Stimulated activated CD4-positive, alpha-beta T cell treated with anti-CD3 and anti-CD28 coated beads, Interleukin-2, amount 100 ng/mL, for 48 hours (primary cell): ENCODE results near the gene TMEM272.

Experiments
- DNase-seq, 2 donors: peaks; one replicate each; pipeline ENCODE4 v3.0.0-alpha.2; 2020

The TMEM272 gene

DNA sequence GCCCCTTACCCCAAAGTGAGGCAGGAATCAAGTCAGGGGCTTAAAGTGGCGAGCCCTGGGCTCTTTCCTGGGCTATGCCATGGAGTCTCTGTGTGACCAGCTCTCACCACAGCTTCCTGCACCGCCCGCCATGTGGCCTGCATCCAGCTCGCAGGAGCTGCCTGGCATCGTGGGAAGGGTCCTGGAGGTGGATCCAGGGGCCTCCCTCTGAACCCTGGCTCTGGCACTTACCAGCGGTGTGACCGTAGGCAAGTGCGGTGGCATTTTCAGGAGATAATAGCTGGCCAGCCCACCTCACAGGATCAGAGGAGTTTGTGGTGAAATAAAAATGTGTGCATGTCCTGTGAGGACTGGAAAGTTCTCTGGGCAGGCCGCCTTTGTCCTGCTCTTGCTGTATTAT lies 67.1 kb downstream of the TMEM272 start:
- DNase-seq, result no peak

DNA sequence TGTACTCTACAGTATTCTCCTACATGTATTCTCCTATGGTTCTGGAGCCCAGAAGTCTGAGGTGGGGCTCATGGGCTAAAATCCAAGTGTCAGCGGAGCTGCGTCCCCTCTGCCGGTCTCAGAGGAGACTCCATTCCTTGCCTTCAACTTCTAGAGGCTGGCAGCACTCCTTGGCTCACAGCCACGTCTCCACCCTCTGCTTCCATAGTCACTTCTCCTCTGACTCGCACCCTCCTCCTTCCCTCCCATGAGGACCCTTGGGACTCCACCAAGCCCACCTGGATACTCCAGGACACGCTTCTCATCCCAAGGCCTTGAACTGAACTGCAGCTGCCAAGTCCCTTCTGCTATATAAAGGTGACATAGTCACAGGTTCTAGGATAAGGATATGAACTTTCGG lies 68.8 kb downstream of the TMEM272 start:
- no peak for DNase-seq

DNA sequence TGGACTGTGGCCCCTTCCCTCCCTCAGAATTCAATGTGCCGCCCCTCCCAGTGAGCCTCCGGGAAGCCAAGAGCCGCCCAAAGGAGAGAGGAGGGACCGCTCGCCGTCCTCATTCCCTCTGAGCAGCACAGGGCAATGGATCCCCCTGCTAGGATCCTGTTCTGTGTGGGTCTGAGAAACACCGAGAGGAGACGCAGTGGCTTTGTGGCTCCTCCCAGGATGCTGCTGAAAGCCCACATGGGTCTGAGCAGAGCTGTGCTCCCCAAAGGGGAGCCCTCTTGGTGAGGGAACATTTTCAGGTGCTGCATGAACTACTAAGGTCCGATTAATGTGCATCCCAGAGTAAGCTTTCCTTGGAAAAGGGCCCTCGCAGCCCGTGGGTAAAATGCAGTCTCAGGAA lies 71.5 kb downstream of the TMEM272 start:
- no peak for DNase-seq

DNA sequence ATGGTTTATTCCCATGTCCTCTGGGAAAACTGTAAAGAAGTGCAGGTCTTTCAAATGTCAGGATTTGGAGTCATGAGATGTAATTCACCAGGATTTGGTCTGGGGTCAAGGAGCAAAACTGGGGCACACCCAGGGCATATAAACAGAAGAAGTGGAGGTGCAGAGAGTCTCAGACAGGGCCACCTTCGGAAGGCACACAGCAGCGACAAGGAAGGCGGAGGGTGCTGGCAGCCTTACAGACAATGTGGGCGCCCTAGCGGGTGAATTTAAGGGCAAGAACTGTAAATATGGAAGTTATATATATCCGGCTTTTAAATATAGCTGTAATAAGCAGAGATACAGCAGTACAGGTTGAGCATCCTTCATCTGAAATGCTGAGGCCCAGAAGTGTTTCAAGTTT lies 72.2 kb downstream of the TMEM272 start:
- DNase-seq, result no peak

DNA sequence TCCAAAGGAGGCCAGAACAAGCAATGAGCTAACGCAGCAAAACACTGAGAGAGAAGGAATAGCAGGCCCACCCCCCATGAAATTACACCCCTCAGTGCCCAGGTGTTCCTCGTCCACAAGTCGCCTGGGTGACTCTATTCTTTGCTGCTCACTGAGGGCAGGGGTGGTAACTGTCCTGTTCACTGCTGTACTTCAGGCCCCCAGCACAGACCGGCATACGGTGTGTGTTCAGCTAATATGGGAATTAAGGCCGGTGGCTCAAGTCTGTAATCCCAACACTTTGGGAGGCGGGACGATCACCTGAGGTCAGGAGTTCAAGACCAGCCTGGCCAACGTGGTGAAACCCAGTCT lies 72.9 kb downstream of the TMEM272 start:
- DNase-seq, result no peak

DNA sequence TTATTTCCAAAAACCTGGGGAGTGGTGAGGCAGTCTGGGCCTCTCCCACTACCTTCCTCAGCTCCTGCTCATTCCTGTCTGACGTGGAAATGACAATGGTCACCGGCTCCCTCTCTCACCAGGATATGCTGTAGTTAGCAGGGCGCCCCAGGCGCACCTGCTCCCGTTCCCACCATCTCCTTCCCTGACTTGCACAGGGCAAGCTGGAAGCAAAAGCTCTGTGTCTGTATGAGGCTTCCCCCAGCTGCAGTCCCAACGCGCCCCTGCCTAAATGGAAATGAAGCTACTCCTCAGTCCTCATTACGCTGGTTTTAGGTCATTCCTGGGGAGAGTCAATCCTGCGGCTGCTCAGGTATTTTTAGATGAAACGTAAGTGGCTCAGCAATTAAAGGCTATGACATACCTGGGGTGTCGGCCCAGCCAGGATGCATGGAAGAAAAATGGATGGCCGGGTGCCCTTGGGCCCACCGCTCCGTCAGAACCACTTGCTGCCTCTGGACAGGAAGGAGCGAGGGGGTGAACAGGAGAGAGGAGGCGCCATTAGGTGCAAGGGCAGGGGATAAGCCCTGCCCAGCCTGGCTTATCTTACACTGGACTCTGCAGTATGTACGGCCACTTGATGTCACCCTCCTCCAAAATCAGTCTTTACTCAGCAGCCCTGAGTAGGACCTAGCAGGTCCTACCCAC lies 73.4 kb downstream of the TMEM272 start:
- no peak for DNase-seq

DNA sequence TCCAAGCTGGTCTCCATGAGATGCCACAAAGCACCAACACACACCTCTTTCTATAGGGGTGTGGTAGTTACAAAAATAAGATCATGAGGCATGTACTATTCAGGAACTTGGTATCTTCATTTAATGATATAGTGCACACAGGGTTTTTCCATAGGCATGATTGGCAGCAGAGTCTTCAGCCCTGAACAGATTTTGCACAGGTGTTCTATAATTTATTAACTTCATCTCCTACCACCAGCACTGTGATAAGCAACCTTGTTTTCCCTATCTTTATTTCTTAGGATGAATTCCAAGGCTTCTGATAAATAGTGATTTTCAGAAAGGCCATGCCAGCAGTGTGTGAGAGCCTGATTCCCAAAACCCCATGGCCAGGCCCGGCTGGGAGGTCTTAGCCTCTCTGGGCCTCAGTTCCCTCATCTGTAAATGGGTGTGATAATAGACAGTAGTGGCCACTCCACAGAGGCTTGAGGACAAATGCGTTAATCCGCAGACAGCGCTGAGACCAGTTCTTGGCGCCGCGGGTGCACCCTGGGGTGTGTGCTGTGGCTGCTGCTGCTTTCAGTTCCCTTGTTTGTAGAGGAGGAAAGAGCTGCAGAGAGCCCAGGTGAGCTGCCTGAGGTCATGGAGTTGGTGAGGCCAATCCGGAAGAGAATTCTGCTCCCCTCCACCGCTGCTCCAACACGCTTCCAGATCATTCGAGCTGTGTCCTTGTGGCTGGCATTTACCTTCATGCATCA lies 74.1 kb downstream of the TMEM272 start:
- no peak for DNase-seq

DNA sequence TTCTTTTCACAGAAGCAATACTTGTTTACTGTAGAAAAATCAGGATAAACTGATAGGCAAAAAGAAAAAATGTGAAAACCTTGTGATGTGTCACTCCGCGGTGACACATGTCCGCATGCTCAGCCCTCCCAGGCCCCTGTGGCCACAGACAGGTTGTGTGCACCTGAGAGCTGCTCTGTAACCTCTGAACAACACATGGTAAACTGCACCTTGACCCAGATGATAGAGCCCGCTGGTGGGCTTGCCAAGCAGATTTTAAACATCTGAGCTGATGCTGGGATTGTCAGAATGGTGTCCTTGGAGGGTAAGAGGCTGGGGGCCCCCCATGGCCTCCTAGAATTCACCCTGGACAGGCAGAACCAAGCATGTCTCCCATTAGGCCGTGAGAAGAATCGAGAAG lies 74.8 kb downstream of the TMEM272 start:
- no peak for DNase-seq

DNA sequence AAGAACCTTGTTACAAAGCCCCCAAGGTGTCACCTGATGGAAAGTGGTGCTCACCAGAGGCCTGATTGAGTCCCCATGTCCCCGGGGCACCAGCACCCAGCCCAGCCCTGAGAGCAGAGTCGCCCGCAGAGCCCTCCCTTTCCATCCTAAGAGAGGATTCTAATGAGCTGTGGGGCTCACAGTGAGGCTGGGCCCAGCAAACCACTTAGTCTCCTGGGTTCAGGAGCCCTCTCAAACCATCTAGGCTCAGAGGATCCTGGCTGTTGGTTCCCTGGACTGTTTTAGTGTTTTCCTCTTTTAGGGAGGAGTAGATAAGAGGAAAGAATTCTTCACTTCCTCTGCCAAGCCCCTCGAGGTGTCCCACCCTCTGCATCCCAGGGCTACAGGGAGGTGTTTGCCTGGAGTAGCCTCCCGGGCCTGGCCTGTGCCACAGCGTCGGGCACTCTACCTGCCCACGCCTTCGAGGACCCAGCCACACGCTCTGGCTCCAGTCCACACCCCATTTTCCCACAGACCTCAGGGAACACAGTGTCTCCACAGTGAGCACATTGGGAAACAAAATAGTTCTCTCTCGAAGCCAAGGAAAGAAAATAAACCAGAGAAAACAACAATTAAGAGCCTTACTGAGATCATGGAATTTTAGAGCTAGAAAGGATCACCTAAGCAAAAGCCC lies 75.4 kb downstream of the TMEM272 start:
- no peak for DNase-seq

DNA sequence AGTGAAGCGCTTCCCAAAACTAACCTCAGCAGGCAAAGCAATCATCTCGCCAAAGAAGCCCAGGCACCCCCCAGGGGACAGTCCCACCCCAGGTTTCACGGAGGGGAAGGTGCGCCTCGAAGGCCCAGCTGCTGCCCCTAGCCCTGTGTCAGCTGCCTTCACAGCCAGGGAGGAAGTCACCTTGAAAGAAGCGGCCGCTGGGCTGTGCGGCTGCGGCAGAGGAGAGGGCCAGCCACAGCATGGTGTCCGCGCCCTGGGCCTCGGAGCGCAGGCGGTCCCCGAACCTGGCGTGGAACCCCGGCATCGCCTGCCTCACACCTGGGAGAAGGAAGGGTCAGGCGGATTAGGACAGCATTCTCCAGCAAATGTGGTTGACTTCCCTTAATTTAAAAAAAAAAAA lies 76.0 kb downstream of the TMEM272 start:
- no peak for DNase-seq

DNA sequence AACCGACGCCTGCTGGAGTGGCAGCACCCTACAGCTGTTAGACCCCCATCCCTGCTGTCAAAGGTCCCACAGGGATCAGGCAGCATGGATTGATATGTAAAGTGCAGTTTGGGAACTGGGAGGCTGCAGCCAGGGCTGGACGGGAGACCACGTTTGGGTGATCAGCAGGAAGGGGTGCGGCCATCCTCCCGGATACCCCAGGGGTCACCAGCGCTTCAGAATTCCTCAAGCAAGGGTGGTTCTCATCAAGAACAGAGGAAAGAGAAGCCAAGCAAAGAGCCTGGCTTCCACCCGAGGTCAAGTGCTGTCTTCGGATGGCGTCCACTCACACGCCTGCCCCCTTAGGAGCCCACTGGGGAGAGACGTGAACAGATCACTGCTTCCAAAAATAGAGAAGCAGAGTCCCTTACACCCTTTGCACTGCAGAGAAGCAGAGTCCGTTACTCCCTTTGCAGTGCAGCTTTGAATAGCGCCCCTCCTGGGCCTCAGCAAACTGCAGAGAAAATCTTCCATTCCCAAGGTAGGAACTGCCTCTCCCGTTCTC lies 76.5 kb downstream of the TMEM272 start:
- DNase-seq, result no peak

DNA sequence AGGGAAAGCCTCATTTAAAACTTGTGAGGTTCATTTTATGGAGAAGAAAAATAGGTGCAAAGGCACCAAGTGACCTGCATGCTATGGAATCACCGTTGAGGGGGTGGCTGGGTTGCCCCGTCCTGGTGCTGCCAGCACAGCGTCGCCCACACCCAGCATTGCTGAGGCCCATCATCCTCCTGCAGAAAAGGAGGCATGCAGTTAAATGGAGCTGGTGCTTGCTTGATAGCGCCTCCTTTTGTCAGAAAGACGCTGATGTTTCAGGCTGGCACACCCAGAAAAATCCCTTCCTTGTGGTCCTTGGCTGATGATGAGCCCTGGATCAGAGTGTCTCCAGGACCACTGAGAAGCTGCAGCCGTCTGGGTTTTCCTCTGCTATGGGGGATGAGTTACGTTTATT lies 77.9 kb downstream of the TMEM272 start:
- DNase-seq, result no peak

DNA sequence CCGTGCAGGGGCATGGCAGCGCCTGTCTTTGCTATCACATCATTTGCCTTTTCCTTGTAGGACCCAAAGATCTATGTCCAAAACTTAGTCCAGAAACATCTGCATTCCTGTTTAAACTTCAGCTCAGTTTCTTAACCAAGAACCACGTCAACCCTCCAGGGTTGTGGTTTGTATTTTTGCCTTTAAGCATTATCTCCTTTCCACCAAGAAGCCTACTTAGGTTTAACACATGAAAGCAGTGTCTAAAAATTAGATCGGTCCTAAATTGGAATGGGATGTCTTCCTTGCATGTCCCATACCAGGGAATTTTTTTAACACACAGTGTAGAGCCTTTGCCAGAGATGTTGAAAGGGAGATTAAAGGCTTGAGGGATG lies 79.8 kb downstream of the TMEM272 start:
- no peak for DNase-seq

DNA sequence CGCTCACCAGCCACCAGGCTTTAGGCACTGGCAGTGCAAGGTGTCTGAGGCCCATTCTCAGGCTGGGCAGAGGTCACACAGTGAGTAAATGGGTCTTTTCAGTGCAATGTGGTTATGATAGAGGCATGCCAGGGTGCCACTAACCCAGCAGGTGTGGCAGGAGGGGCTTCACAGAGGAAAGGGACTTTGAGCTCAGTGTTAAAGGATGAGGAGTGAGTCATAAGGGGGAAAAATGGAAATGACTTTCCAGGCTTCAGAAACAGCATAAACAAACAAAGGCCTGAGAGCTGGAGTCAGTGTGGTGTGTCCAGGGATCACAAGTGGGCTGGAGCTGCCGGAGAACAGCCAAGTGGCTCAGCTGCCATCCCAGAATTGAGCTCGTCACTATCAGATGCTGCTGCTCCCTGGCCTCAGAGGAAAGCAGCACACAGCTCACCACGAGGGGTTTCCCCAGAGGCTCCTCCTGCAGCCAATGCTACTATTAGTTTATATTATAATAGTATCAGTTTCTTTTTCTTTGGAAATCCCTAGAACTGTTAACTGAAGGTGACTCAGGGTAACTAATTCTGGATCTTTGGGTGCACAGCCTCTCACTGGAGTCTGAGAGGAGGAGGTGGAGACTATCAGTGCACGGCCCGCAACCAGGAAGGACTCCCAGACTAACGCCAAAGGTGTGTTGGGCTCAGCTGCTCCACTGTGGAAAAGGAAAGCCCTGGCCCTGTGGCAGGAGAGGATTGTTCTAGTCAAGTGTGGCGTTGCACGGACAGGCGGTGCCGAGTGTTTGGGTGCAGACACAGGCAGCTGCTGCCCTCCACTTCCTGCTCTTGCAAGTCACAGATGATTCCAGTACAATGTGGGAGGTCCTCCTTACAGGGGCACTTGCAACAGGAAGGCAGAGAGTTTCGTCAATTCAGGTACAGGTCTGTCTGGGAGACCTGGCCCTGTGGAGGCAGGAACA lies 80.5 kb downstream of the TMEM272 start:
- DNase-seq, result peak; percentile 50 to 54

DNA sequence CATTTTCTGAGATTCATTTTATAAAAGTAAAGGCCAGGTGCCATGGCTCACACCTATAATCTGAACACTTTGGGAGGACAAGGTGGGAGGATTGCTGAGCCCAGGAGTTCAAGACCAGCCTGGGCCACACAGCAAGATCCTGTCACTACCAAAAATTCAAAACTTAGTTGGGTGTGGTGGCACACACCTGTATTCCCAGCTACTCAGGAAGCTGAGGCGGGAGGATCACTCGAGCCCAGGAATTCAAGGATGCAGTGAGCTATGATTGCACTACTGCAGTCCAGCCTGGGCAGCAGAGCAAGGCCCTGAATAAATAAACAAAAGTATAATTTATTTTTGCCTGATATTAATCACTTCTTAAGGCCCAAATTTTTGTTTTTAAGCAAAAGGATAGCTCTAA lies 81.5 kb downstream of the TMEM272 start:
- no peak for DNase-seq
